ENCODE measurements around the gene RAC3. TPM values are rescaled to one million over a fixed set of nuclear protein-coding genes. Genes with fewer than 3 reads are reported as not detected.
A peak's percentile ranks its signal among the peaks of the same experiment; 100 is the strongest.

Gene RAC3
- total RNA-seq, 1 donor from 2014 or later = 31.6 TPM

DNA sequence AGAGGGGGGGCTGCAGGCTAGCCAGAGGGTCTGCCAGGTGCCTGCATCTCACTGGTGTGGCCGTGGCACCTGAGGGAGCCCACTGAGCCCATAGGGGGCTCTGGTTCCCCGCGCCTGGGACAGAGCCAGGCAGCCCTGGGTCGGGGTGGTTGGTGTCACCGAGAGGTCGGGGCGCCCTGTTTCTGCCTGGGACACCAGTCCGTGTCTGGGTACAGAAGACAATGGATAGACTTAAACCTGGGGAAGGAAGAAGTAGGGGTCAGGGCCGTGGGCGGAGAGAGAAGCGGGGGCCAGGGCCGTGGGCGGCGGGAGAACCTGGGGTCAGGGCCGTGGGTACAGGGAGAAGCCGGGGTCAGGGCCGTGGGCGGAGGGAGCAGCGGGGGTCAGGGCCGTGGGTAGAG is 17.1 kb downstream of the RAC3 start:
- Mint-ChIP-seq H3K4me1 (peaks cover 6% of the 10 kb centered on the region), H3K9me3 (no peaks in the 10 kb centered on the region), H3K4me3 (no peak overlapping the region), H3K27ac (no peak overlapping the region), H3K36me3 (peaks cover 6% of the 10 kb centered on the region), H3K27me3 (ENCODE audit: insufficient read depth, low read depth) (peaks cover 4% of the 10 kb centered on the region)
- no peak for TF ChIP-seq EZH2 (IDR thresholded peaks at IDR 0.05)
- TF ChIP-seq, protein P1, sequence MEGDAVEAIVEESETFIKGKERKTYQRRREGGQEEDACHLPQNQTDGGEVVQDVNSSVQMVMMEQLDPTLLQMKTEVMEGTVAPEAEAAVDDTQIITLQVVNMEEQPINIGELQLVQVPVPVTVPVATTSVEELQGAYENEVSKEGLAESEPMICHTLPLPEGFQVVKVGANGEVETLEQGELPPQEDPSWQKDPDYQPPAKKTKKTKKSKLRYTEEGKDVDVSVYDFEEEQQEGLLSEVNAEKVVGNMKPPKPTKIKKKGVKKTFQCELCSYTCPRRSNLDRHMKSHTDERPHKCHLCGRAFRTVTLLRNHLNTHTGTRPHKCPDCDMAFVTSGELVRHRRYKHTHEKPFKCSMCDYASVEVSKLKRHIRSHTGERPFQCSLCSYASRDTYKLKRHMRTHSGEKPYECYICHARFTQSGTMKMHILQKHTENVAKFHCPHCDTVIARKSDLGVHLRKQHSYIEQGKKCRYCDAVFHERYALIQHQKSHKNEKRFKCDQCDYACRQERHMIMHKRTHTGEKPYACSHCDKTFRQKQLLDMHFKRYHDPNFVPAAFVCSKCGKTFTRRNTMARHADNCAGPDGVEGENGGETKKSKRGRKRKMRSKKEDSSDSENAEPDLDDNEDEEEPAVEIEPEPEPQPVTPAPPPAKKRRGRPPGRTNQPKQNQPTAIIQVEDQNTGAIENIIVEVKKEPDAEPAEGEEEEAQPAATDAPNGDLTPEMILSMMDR (IDR thresholded peaks at IDR 0.05) = no peak
- TF ChIP-seq EZH2phosphoT487 (IDR thresholded peaks at IDR 0.05) = no peak
- peaks cover 10% of the 10 kb centered on the region for H4K20me1 ChIP-seq (ENCODE audit: low read depth)
- no peak overlapping the region for H3K9ac ChIP-seq
- H3K36me3 ChIP-seq = no peaks in the 10 kb centered on the region
- H3K4me2 ChIP-seq = no peak overlapping the region
- DNase-seq (ENCODE audit: low spot score) = no peak
- H3K79me2 ChIP-seq (ENCODE audit: low read depth) = peaks cover 14% of the 10 kb centered on the region
- no peak overlapping the region for H3K27ac ChIP-seq
- no peak overlapping the region for H3K4me3 ChIP-seq
- H3K4me1 ChIP-seq = peaks cover 7% of the 10 kb centered on the region
- H3K9me3 ChIP-seq (ENCODE audit: low read depth) = no peaks in the 10 kb centered on the region
- H3F3A ChIP-seq (ENCODE audit: low read depth) = peaks cover 6% of the 10 kb centered on the region
- no peaks in the 10 kb centered on the region for H3K27me3 ChIP-seq
- no peak overlapping the region for H2AFZ ChIP-seq (replicated peaks)

DNA sequence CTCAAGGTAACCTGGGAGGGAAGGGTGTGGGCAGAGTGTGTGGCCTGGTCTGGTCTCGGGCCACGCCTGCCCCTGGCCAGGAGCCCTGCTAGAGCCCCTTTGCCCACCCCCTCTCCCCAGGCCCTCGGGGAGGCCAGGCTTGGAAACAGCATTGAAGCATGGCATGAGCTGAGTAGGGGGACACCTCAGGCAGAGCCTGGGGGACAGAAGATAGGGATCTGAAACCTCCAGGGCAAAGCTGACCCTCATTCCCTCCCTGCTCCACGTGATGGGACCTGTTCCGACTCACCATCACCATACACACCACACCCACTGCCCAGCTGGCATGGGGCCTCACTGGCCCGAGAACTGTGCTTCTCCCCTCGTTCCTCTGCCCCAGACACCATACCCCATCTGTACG is 17.6 kb downstream of the RAC3 start:
- no peak for DNase-seq (ENCODE audit: low spot score)
- H3K9me3 Mint-ChIP-seq = no peaks in the 10 kb centered on the region
- peaks cover 6% of the 10 kb centered on the region for H3K36me3 Mint-ChIP-seq
- Histone ChIP-seq H3K4me3 (no peak overlapping the region), H3K79me2 (ENCODE audit: low read depth) (peaks cover 14% of the 10 kb centered on the region), H3K9ac (no peak overlapping the region), H3K9me3 (ENCODE audit: low read depth) (no peaks in the 10 kb centered on the region), H3K4me1 (peaks cover 7% of the 10 kb centered on the region), H3K27me3 (no peaks in the 10 kb centered on the region), H2AFZ (replicated peaks) (no peak overlapping the region), H3K4me2 (no peak overlapping the region), H3K36me3 (no peaks in the 10 kb centered on the region), H3F3A (ENCODE audit: low read depth) (peaks cover 6% of the 10 kb centered on the region), H3K27ac (no peak overlapping the region), H4K20me1 (ENCODE audit: low read depth) (peaks cover 10% of the 10 kb centered on the region)
- H3K27ac Mint-ChIP-seq = no peak overlapping the region
- H3K27me3 Mint-ChIP-seq (ENCODE audit: insufficient read depth, low read depth) = peaks cover 4% of the 10 kb centered on the region
- H3K4me1 Mint-ChIP-seq = peaks cover 6% of the 10 kb centered on the region
- H3K4me3 Mint-ChIP-seq = peak overlapping the region; percentile 65
- TF ChIP-seq, protein P1 (IDR thresholded peaks at IDR 0.05) = no peak
- TF ChIP-seq EZH2phosphoT487 (IDR thresholded peaks at IDR 0.05) (no peak), EZH2 (IDR thresholded peaks at IDR 0.05) (no peak)

DNA sequence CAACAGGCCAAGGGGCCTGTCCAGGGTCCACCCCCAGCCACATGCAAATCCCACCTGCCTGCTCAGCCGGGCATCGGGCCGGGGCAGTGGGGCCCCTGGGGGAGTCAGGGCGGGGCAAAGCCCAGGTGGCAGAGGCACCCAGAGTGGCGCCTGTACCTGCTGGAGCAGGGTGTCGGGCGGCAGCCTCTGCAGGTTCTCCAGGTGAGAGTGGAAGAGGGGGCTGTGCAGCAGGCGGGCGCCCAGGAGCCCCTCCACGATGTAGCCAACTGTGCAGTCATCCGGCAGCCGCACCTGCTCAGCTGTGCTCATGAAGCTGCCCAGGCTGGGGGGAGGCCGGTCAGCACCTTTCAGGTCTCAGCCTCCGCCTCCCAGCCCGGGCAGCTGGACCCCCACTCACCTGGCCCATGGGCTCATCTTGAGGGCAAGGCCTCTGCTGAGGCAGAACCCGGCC is 18.1 kb downstream of the RAC3 start:
- Histone ChIP-seq H3K9me3 (ENCODE audit: low read depth) (no peaks in the 10 kb centered on the region), H3K9ac (no peak overlapping the region), H3K27me3 (no peaks in the 10 kb centered on the region), H4K20me1 (ENCODE audit: low read depth) (peaks cover 10% of the 10 kb centered on the region), H2AFZ (replicated peaks) (no peak overlapping the region), H3K4me2 (no peak overlapping the region), H3K36me3 (no peaks in the 10 kb centered on the region), H3K4me3 (no peak overlapping the region), H3F3A (ENCODE audit: low read depth) (peaks cover 6% of the 10 kb centered on the region), H3K4me1 (peaks cover 7% of the 10 kb centered on the region), H3K27ac (no peak overlapping the region), H3K79me2 (ENCODE audit: low read depth) (peaks cover 14% of the 10 kb centered on the region)
- Mint-ChIP-seq H3K27me3 (ENCODE audit: insufficient read depth, low read depth) (peaks cover 4% of the 10 kb centered on the region), H3K4me1 (peaks cover 6% of the 10 kb centered on the region), H3K4me3 (peak overlapping the region; percentile 90), H3K36me3 (peaks cover 6% of the 10 kb centered on the region), H3K9me3 (no peaks in the 10 kb centered on the region), H3K27ac (no peak overlapping the region)
- DNase-seq (ENCODE audit: low spot score) = no peak
- no peak for TF ChIP-seq EZH2phosphoT487 (IDR thresholded peaks at IDR 0.05)
- TF ChIP-seq, protein P1 (IDR thresholded peaks at IDR 0.05) = no peak
- TF ChIP-seq EZH2 (IDR thresholded peaks at IDR 0.05) = no peak
